ENCODE results near the gene DDR2.

DDR2 gene

GRCh38 chr1:162823231-162823630 is 191.0 kb downstream of the DDR2 start:
- no peak for DNase-seq (ENCODE audit: low read depth in 2 of 2, low spot score in 1 of 2)

GRCh38 chr1:162823771-162824525 is 191.7 kb downstream of the DDR2 start:
- no peak for DNase-seq (ENCODE audit: low read depth in 2 of 2, low spot score in 1 of 2)

DNA sequence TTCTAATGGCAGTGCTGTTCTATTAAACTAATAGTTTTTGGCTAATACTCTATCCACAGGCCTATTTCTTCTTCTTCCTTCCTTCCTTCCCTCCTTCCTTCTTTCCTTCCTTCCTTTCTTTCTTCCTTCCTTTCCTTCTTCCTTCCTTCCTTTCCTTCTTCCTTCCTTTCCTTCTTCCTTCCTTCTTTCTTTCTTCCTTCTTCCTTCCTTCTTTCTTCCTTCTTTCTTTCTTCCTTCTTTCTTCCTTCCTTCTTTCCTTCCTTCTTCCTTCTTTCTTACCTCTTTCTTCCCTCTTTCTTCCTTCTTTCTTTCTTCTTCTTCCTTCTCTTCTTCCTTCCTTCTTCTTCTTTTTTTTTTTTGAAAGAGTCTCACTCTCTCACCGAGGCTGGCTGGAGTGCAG is 197.0 kb downstream of the DDR2 start:
- DNase-seq (ENCODE audit: low read depth in 2 of 2, low spot score in 1 of 2), result no peak

DNA sequence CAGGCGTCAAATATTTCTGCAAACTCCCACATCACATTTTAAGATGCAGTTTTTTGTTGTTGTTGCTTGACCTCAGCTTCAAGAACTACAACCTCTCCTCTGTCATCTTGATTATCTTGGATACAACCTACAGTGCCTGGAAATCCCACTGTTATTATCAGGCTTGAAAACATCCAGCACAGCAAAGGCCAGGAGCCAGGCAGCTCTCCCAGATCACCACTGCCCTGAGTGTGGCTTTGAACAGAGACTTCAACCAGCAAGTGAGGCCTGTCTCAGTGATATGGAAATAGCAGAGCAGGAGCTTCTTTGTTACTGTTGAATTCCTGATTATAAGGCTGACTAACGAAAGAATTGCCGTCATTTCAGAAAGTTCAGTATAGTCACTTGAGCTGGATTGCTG is 200.2 kb downstream of the DDR2 start:
- DNase-seq (ENCODE audit: low read depth in 2 of 2, low spot score in 1 of 2), result no peak

DNA sequence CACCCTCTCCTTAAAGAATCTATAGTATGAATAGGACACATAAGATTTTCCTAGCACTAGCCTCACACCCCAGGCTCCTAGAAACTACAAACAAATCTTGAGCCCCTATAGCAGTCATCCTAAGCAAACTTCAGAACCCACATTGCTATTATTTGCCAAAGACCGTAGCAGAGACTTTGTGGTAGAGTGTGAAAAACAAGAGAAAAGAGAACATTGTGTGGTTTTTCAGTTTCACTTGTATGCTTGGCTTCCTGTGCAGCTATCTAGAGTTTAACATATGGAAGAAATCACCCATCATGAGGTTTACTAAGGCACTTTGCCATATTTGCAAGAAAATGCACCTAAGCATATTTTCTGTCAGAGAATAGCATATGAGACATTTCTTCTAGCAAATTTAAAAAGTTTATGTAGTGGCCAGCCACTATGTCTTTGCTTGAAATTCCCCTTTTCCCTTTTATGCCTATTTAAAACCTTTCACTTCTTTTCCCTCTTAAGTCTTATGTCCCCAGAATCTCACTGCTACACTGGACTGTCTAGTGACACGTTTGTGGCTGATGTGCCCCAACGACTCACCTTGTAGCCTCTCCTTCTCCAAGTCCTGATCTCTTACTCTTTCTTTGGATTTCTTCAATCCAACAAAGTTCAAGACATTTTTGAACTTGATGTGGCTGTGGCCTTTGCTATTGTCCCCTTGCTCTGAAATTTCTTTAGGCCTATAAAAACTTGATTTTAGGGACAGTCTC is 203.1 kb downstream of the DDR2 start:
- DNase-seq (ENCODE audit: low read depth in 2 of 2, low spot score in 1 of 2), result no peak

Data from stimulated activated CD8-positive, alpha-beta memory T cell treated with anti-CD3 and anti-CD28 coated beads, Interleukin-4, amount 100 ng/mL, for 4 hours (primary cell).